Measurements from ENCODE around the gene IGFBP5.

DNA sequence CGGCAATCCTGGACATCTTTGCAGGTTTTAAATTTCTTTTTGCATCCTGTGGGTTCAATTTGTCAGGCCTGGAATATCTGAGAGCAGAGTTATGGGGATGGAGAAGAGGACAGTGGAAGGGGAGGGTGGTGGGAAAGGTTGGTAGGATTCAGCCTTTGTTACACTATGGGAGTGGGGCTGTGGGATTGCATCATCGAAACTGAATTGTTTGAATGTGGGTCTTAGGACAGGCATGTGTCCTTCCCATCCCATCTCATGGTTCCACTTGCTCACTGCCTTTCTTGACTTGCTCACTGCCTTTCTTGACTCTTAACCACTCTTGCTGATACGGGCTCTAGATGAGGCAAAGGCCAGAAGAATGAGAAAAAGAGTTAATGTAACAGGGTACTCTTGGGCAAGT lies 49.2 kb downstream of the IGFBP5 start:
- TF ChIP-seq EZH2phosphoT487 (IDR thresholded peaks at IDR 0.05; ENCODE audit: borderline replicate concordance, low read depth, low read length), result no peak
- TF ChIP-seq, protein P1, sequence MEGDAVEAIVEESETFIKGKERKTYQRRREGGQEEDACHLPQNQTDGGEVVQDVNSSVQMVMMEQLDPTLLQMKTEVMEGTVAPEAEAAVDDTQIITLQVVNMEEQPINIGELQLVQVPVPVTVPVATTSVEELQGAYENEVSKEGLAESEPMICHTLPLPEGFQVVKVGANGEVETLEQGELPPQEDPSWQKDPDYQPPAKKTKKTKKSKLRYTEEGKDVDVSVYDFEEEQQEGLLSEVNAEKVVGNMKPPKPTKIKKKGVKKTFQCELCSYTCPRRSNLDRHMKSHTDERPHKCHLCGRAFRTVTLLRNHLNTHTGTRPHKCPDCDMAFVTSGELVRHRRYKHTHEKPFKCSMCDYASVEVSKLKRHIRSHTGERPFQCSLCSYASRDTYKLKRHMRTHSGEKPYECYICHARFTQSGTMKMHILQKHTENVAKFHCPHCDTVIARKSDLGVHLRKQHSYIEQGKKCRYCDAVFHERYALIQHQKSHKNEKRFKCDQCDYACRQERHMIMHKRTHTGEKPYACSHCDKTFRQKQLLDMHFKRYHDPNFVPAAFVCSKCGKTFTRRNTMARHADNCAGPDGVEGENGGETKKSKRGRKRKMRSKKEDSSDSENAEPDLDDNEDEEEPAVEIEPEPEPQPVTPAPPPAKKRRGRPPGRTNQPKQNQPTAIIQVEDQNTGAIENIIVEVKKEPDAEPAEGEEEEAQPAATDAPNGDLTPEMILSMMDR (conservative IDR thresholded peaks at IDR 0.05; ENCODE audit: low read length), result no peak
